KMS-11 (cell line): ENCODE data around the gene TRPM2.
"Not testable (repeated sequence)": the region's sequence is repeated elsewhere in the genome, so short reads cannot be mapped to it uniquely, and the experiment has no call there.

Source experiments
- H2AFZ ChIP-seq: fragments of 200-600 bp; sonication (generic); 2 replicates; pipeline ENCODE4 v1.6.1; 2016; ENCODE audit warnings: antibody characterized with exemption, mixed run types, low read depth
- H3K27ac ChIP-seq: fragments of 200-600 bp; sonication (generic); 2 replicates; pipeline ENCODE4 v1.6.1; 2016; ENCODE audit warnings: mild to moderate bottlenecking, mixed run types
- H3K27me3 ChIP-seq: fragments of 200-600 bp; sonication (generic); 2 replicates; pipeline ENCODE4 v1.6.1; 2017; ENCODE audit warnings: mild to moderate bottlenecking, low read depth, mixed run types, moderate library complexity; ENCODE audit not compliant: insufficient read depth
- H3K36me3 ChIP-seq: fragments of 200-600 bp; sonication (generic); 2 replicates; pipeline ENCODE4 v1.6.1; 2017; ENCODE audit warnings: mild to moderate bottlenecking, mixed run types; ENCODE audit not compliant: insufficient read depth
- H3K4me1 ChIP-seq: fragments of 200-600 bp; sonication (generic); 2 replicates; pipeline ENCODE4 v1.6.1; 2016; ENCODE audit warnings: mild to moderate bottlenecking, low read depth, mixed run types; ENCODE audit not compliant: poor library complexity, severe bottlenecking
- H3K4me2 ChIP-seq: fragments of 200-600 bp; sonication (generic); 2 replicates; pipeline ENCODE4 v1.7.0; 2016; ENCODE audit warnings: mild to moderate bottlenecking, mixed run types
- H3K4me3 ChIP-seq: fragments of 200-600 bp; sonication (generic); IDR thresholded peaks from 2 replicates; pipeline ENCODE4 v1.6.1; 2017; ENCODE audit warnings: low read depth, low read length, mixed read lengths; ENCODE audit not compliant: insufficient read depth
- H3K79me2 ChIP-seq: fragments of 200-600 bp; sonication (generic); 2 replicates; pipeline ENCODE4 v1.6.1; 2016; ENCODE audit warnings: low read depth, mixed run types; ENCODE audit not compliant: insufficient read depth
- H3K9ac ChIP-seq: fragments of 200-600 bp; sonication (generic); 2 replicates; pipeline ENCODE4 v1.6.1; 2016; ENCODE audit warnings: mild to moderate bottlenecking, mixed run types
- H4K20me1 ChIP-seq: fragments of 200-600 bp; sonication (generic); 2 replicates; pipeline ENCODE4 v1.6.1; 2016; ENCODE audit warnings: mild to moderate bottlenecking, mixed run types; ENCODE audit not compliant: insufficient read depth
- CTCF ChIP-seq: fragments of 200-600 bp; sonication (generic); conservative IDR thresholded peaks from 2 replicates; pipeline ENCODE4 v1.6.1; 2017; ENCODE audit warnings: low read depth, mild to moderate bottlenecking, antibody characterized with exemption, low read length, moderate library complexity, mixed read lengths

The TRPM2 gene

GRCh38 chr21:44477712-44478111, 124.3 kb downstream of the TRPM2 start:
- H2AFZ ChIP-seq = no peak overlapping the region
- peaks cover 49% of the 10 kb centered on the region for H3K27me3 ChIP-seq
- H3K36me3 ChIP-seq = no peaks in the 10 kb centered on the region
- H3K4me2 ChIP-seq = no peak overlapping the region
- H3K4me1 ChIP-seq = no peaks in the 10 kb centered on the region
- no peaks in the 10 kb centered on the region for H3K79me2 ChIP-seq
- TF ChIP-seq CTCF = no peak
- H3K9ac ChIP-seq = no peak overlapping the region
- H3K4me3 ChIP-seq = no peak overlapping the region
- no peak overlapping the region for H3K27ac ChIP-seq
- H4K20me1 ChIP-seq = no peaks in the 10 kb centered on the region

GRCh38 chr21:44478124-44478800, 124.8 kb downstream of the TRPM2 start:
- no peak for TF ChIP-seq CTCF
- no peak overlapping the region for H3K27ac ChIP-seq
- H3K79me2 ChIP-seq = no peaks in the 10 kb centered on the region
- H3K4me1 ChIP-seq = no peaks in the 10 kb centered on the region
- no peak overlapping the region for H3K4me2 ChIP-seq
- H4K20me1 ChIP-seq = no peaks in the 10 kb centered on the region
- no peaks in the 10 kb centered on the region for H3K36me3 ChIP-seq
- no peak overlapping the region for H2AFZ ChIP-seq
- H3K9ac ChIP-seq = no peak overlapping the region
- no peak overlapping the region for H3K4me3 ChIP-seq
- peaks cover 50% of the 10 kb centered on the region for H3K27me3 ChIP-seq

GRCh38 chr21:44478801-44479167, 125.4 kb downstream of the TRPM2 start:
- H3K36me3 ChIP-seq = no peaks in the 10 kb centered on the region
- H3K4me2 ChIP-seq = no peak overlapping the region
- H2AFZ ChIP-seq = no peak overlapping the region
- no peak overlapping the region for H3K9ac ChIP-seq
- TF ChIP-seq CTCF = no peak
- no peaks in the 10 kb centered on the region for H3K4me1 ChIP-seq
- no peaks in the 10 kb centered on the region for H3K79me2 ChIP-seq
- no peaks in the 10 kb centered on the region for H4K20me1 ChIP-seq
- no peak overlapping the region for H3K4me3 ChIP-seq
- no peak overlapping the region for H3K27ac ChIP-seq
- peaks cover 56% of the 10 kb centered on the region for H3K27me3 ChIP-seq

- not testable (repeated sequence) for H3K79me2 ChIP-seq, H3K9ac ChIP-seq, H3K4me3 ChIP-seq, H3K27ac ChIP-seq, H3K36me3 ChIP-seq, H3K4me2 ChIP-seq, H4K20me1 ChIP-seq, H2AFZ ChIP-seq, H3K4me1 ChIP-seq
- peaks cover 62% of the 10 kb centered on the region for H3K27me3 ChIP-seq
- TF ChIP-seq CTCF = peak; percentile 40; the same call in 1 of the 2 replicates
Measured at GRCh38 chr21:44479556-44480199, 126.3 kb downstream of the TRPM2 start.
